Measurements from ENCODE around the gene WWTR1.

WWTR1 gene

GRCh38 chr3:149572796-149573414 is 84.9 kb downstream of the WWTR1 start:
- Histone ChIP-seq H2AFZ (ENCODE audit: low read depth, low read length) (no peak overlapping the region), H3K4me3 (ENCODE audit: low read length) (no peak overlapping the region), H3K27me3 (ENCODE audit: insufficient read depth, low read length) (no peaks in the 10 kb centered on the region), H3K9me3 (ENCODE audit: low read length) (no peaks in the 10 kb centered on the region), H3K36me3 (ENCODE audit: insufficient read depth, low read length) (peaks cover 14% of the 10 kb centered on the region), H3K4me1 (ENCODE audit: insufficient read depth, low read length) (peaks cover 6% of the 10 kb centered on the region)

GRCh38 chr3:149571381-149571780 is 86.4 kb downstream of the WWTR1 start:
- no peak overlapping the region for H2AFZ ChIP-seq (ENCODE audit: low read depth, low read length)
- no peaks in the 10 kb centered on the region for H3K27me3 ChIP-seq (ENCODE audit: insufficient read depth, low read length)
- no peaks in the 10 kb centered on the region for H3K9me3 ChIP-seq (ENCODE audit: low read length)
- H3K4me1 ChIP-seq (ENCODE audit: insufficient read depth, low read length) = peaks cover 6% of the 10 kb centered on the region
- H3K4me3 ChIP-seq (ENCODE audit: low read length) = no peak overlapping the region
- H3K36me3 ChIP-seq (ENCODE audit: insufficient read depth, low read length) = peaks cover 14% of the 10 kb centered on the region

DNA sequence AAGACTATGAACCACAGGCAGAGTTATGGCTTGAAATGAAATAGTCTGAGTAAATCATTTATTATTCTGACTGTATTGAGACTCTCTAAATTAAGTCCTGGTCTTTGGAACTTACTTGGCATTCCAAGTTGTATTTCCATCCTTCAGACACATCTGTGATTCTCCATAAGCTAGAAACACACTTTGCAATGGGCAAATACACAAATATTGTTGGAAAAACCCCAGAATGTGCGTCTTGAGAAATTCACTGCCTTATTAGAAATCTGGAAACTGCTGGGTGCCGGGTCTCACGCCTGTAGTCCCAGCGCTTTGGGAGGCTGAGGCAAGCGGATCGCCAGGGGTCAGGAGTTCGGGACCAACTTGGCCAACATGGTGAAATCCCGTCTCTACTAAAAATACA is 87.8 kb downstream of the WWTR1 start:
- Histone ChIP-seq H3K9me3 (ENCODE audit: low read length) (no peaks in the 10 kb centered on the region), H3K36me3 (ENCODE audit: insufficient read depth, low read length) (peaks cover 14% of the 10 kb centered on the region), H3K4me3 (ENCODE audit: low read length) (no peak overlapping the region), H3K4me1 (ENCODE audit: insufficient read depth, low read length) (no peaks in the 10 kb centered on the region), H2AFZ (ENCODE audit: low read depth, low read length) (no peak overlapping the region), H3K27me3 (ENCODE audit: insufficient read depth, low read length) (no peaks in the 10 kb centered on the region)

DNA sequence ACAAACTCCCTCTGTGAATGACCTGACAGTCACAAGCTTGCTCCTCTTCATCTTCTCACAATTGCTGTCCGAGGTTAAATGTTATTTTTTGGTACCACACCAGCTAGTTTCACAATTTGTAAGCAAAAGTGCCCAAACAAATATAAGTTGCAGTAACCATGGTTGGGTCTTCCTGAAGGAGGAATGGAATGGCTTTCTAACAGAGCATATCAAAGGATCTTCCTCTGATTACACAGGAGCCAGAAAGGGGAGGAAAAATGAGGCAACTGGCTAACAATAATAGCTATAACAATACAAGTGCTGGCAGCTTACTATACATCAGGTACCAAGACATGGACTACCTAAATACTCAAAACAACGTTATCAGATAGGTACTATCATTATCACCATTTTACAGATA is 90.4 kb downstream of the WWTR1 start:
- Histone ChIP-seq H3K36me3 (ENCODE audit: insufficient read depth, low read length) (peaks cover 8% of the 10 kb centered on the region), H3K27me3 (ENCODE audit: insufficient read depth, low read length) (no peaks in the 10 kb centered on the region), H3K4me3 (ENCODE audit: low read length) (no peak overlapping the region), H2AFZ (ENCODE audit: low read depth, low read length) (no peak overlapping the region), H3K9me3 (ENCODE audit: low read length) (peaks cover 2% of the 10 kb centered on the region), H3K4me1 (ENCODE audit: insufficient read depth, low read length) (no peaks in the 10 kb centered on the region)

GRCh38 chr3:149566292-149566975 is 91.4 kb downstream of the WWTR1 start:
- Histone ChIP-seq H3K36me3 (ENCODE audit: insufficient read depth, low read length) (peaks cover 3% of the 10 kb centered on the region), H2AFZ (ENCODE audit: low read depth, low read length) (no peak overlapping the region), H3K9me3 (ENCODE audit: low read length) (peaks cover 2% of the 10 kb centered on the region), H3K27me3 (ENCODE audit: insufficient read depth, low read length) (no peaks in the 10 kb centered on the region), H3K4me3 (ENCODE audit: low read length) (no peak overlapping the region), H3K4me1 (ENCODE audit: insufficient read depth, low read length) (no peaks in the 10 kb centered on the region)

DNA sequence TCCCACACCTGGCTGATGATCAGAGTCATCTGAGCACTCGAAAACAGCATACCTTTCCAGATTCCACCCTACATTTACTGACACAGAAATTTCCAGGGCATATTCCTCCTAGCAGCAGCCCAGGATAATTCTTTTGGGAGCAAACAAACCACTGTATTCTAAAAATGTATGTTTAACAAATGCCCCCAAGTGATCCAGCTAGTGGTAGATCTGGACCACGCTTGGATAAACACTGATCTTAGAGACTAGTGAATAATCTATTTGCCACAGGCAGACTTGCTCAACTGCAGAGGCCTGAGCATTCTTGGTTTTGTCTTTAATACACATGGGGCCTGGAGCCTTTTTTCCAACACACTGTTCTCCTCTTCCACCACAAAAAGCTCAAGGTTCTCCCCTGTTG is 93.7 kb downstream of the WWTR1 start:
- Histone ChIP-seq H2AFZ (ENCODE audit: low read depth, low read length) (no peak overlapping the region), H3K9me3 (ENCODE audit: low read length) (peaks cover 2% of the 10 kb centered on the region), H3K4me1 (ENCODE audit: insufficient read depth, low read length) (no peaks in the 10 kb centered on the region), H3K27me3 (ENCODE audit: insufficient read depth, low read length) (no peaks in the 10 kb centered on the region), H3K4me3 (ENCODE audit: low read length) (no peak overlapping the region), H3K36me3 (ENCODE audit: insufficient read depth, low read length) (no peaks in the 10 kb centered on the region)

GRCh38 chr3:149563114-149563513 is 94.7 kb downstream of the WWTR1 start:
- Histone ChIP-seq H3K4me3 (ENCODE audit: low read length) (no peak overlapping the region), H2AFZ (ENCODE audit: low read depth, low read length) (no peak overlapping the region), H3K9me3 (ENCODE audit: low read length) (peaks cover 2% of the 10 kb centered on the region), H3K4me1 (ENCODE audit: insufficient read depth, low read length) (no peaks in the 10 kb centered on the region), H3K36me3 (ENCODE audit: insufficient read depth, low read length) (no peaks in the 10 kb centered on the region), H3K27me3 (ENCODE audit: insufficient read depth, low read length) (no peaks in the 10 kb centered on the region)

GRCh38 chr3:149560617-149561016 is 97.2 kb downstream of the WWTR1 start:
- peaks cover 4% of the 10 kb centered on the region for H3K4me1 ChIP-seq (ENCODE audit: insufficient read depth, low read length)
- H2AFZ ChIP-seq (ENCODE audit: low read depth, low read length) = no peak overlapping the region
- H3K9me3 ChIP-seq (ENCODE audit: low read length) = peaks cover 2% of the 10 kb centered on the region
- H3K36me3 ChIP-seq (ENCODE audit: insufficient read depth, low read length) = no peaks in the 10 kb centered on the region
- H3K4me3 ChIP-seq (ENCODE audit: low read length) = no peak overlapping the region
- H3K27me3 ChIP-seq (ENCODE audit: insufficient read depth, low read length) = no peaks in the 10 kb centered on the region

- H3K4me3 ChIP-seq (ENCODE audit: low read length) = no peak overlapping the region
- H2AFZ ChIP-seq (ENCODE audit: low read depth, low read length) = no peak overlapping the region
- peaks cover 2% of the 10 kb centered on the region for H3K9me3 ChIP-seq (ENCODE audit: low read length)
- H3K27me3 ChIP-seq (ENCODE audit: insufficient read depth, low read length) = no peaks in the 10 kb centered on the region
- peaks cover 7% of the 10 kb centered on the region for H3K4me1 ChIP-seq (ENCODE audit: insufficient read depth, low read length)
- no peaks in the 10 kb centered on the region for H3K36me3 ChIP-seq (ENCODE audit: insufficient read depth, low read length)
These were observed 97.8 kb downstream of the WWTR1 start for GRCh38 chr3:149560001-149560400.

DNA sequence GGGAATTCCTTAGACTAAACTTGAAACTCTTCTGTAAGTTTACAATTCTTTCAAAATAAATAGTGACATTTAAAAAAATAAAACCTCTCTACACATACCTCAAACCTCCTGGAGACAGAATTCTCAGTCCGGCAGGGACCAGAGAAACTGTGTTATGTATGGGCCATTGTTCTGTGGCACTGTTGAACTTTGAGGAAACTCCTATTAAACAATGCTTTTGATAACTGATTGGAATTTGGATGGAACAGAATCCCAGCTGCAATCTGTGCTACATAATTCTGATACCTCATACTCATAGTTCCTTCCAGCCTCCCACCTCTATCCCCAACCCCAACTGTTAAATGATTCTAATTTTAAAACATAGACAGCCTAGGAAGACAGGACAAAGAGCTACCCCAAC is 98.3 kb downstream of the WWTR1 start:
- Histone ChIP-seq H3K27me3 (ENCODE audit: insufficient read depth, low read length) (no peaks in the 10 kb centered on the region), H3K9me3 (ENCODE audit: low read length) (no peaks in the 10 kb centered on the region), H3K36me3 (ENCODE audit: insufficient read depth, low read length) (no peaks in the 10 kb centered on the region), H2AFZ (ENCODE audit: low read depth, low read length) (no peak overlapping the region), H3K4me1 (ENCODE audit: insufficient read depth, low read length) (peaks cover 12% of the 10 kb centered on the region), H3K4me3 (ENCODE audit: low read length) (no peak overlapping the region)

GRCh38 chr3:149555927-149556326 is 101.9 kb downstream of the WWTR1 start:
- no peaks in the 10 kb centered on the region for H3K27me3 ChIP-seq (ENCODE audit: insufficient read depth, low read length)
- H3K4me3 ChIP-seq (ENCODE audit: low read length) = no peak overlapping the region
- H2AFZ ChIP-seq (ENCODE audit: low read depth, low read length) = no peak overlapping the region
- no peaks in the 10 kb centered on the region for H3K9me3 ChIP-seq (ENCODE audit: low read length)
- peaks cover 23% of the 10 kb centered on the region for H3K4me1 ChIP-seq (ENCODE audit: insufficient read depth, low read length)
- no peaks in the 10 kb centered on the region for H3K36me3 ChIP-seq (ENCODE audit: insufficient read depth, low read length)

DNA sequence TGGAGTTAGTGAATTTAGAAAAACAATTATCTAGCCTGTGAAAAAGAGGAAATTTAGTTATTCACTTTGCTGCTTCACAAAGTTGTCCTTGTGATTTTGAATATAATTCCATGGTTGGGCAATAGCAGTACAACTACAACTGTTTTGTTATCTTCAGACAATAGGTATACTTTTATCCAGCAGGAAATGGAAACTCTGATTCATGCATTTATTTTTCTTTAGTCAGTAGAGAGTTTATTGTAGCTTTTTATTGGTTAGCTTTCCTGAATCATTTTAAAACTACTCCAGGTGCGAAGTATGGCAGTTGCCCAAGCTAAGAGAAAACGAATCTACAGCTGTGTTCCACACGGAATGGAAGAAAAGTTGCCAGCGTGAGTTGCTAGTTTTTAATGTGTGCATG is 103.0 kb downstream of the WWTR1 start:
- H3K4me3 ChIP-seq (ENCODE audit: low read length) = no peak overlapping the region
- no peaks in the 10 kb centered on the region for H3K9me3 ChIP-seq (ENCODE audit: low read length)
- H2AFZ ChIP-seq (ENCODE audit: low read depth, low read length) = no peak overlapping the region
- no peaks in the 10 kb centered on the region for H3K27me3 ChIP-seq (ENCODE audit: insufficient read depth, low read length)
- peaks cover 23% of the 10 kb centered on the region for H3K4me1 ChIP-seq (ENCODE audit: insufficient read depth, low read length)
- no peaks in the 10 kb centered on the region for H3K36me3 ChIP-seq (ENCODE audit: insufficient read depth, low read length)

- no peak overlapping the region for H2AFZ ChIP-seq (ENCODE audit: low read depth, low read length)
- no peak overlapping the region for H3K4me3 ChIP-seq (ENCODE audit: low read length)
- no peaks in the 10 kb centered on the region for H3K27me3 ChIP-seq (ENCODE audit: insufficient read depth, low read length)
- H3K4me1 ChIP-seq (ENCODE audit: insufficient read depth, low read length) = peaks cover 23% of the 10 kb centered on the region
- peaks cover 3% of the 10 kb centered on the region for H3K36me3 ChIP-seq (ENCODE audit: insufficient read depth, low read length)
- H3K9me3 ChIP-seq (ENCODE audit: low read length) = no peaks in the 10 kb centered on the region
These were observed 103.9 kb downstream of the WWTR1 start for GRCh38 chr3:149553781-149554451.
